Kidney (tissue), 14 donors: ENCODE measurements around the gene CALD1. TPM values are rescaled to one million over a fixed set of nuclear protein-coding genes. Genes with fewer than 3 reads are reported as not detected.

ENCODE experiments used
- DNase-seq, 5 donors: peaks; one replicate each; pipeline ENCODE4 v3.0.0-alpha.2; 2013 to 2020
- FAIRE-seq: peaks from 2 replicates; lab custom pipeline; 2012; peaks lifted over from hg19 to GRCh38; lab: Jason Lieb, UNC
- H3K27ac ChIP-seq, 2 donors: one replicate each; pipeline ENCODE4 v1.7.0; 2013; ENCODE audit warnings: low read depth in 2 of 2, low read length in 2 of 2, inconsistent platforms in 1 of 2
- H3K27me3 ChIP-seq: one replicate; pipeline ENCODE4 v1.7.1; 2013; ENCODE audit warnings: low read length, inconsistent platforms; ENCODE audit not compliant: control insufficient read depth, insufficient read depth
- H3K36me3 ChIP-seq, 3 donors: one replicate each; pipeline versions ENCODE4 v1.7.0 to v1.7.1; 2013; ENCODE audit warnings: low read length in 3 of 3, control low read depth in 1 of 3, inconsistent platforms in 1 of 3; ENCODE audit not compliant: insufficient read depth in 3 of 3, control insufficient read depth in 2 of 3
- H3K4me1 ChIP-seq, 3 donors: one replicate each; pipeline versions ENCODE4 v1.7.0 to v1.7.1; 2013; ENCODE audit warnings: low read length in 3 of 3, inconsistent platforms in 1 of 3, low read depth in 1 of 3; ENCODE audit not compliant: control insufficient read depth in 2 of 3, insufficient read depth in 2 of 3
- H3K4me3 ChIP-seq, 3 donors: one replicate each; pipeline versions ENCODE4 v1.7.0 to v1.8.1; 2013; ENCODE audit warnings: low read length in 3 of 3, control low read depth in 1 of 3, inconsistent platforms in 1 of 3
- H3K9ac ChIP-seq, 3 donors: one replicate each; pipeline versions ENCODE4 v1.7.0 to v1.7.1; 2013; ENCODE audit warnings: low read length in 3 of 3, control low read depth in 1 of 3, inconsistent platforms in 1 of 3
- H3K9me3 ChIP-seq, 3 donors: one replicate each; pipeline versions ENCODE4 v1.7.0 to v1.7.1; 2013; ENCODE audit warnings: low read length in 3 of 3, control low read depth in 1 of 3, inconsistent platforms in 1 of 3; ENCODE audit not compliant: control insufficient read depth in 2 of 3, insufficient read depth in 1 of 3
- CTCF ChIP-seq: IDR thresholded peaks from 3 replicates; pipeline ENCODE4 v1.5.1; 2012; ENCODE audit warnings: mild to moderate bottlenecking, moderate library complexity, borderline replicate concordance; ENCODE audit not compliant: insufficient read depth; ENCODE audit errors: extremely low read depth
- intact Hi-C: fragments of 100-400 bp; cut with DNase I; formaldehyde crosslinking; loops from one replicate; pipeline ENCODE4 v1.11.1; 2022
- polyA plus RNA-seq: library from polyadenylated mRNA; stranded (reverse); fragments of 350-450 nt; fragmentation: Illumina TruSeq; extraction: RNeasy Lipid Tissue Mini Kit (QIAGEN cat#74804); gene quantifications from one replicate; pipeline ENCODE4 v1.2.3, GENCODE V29; 2014; ENCODE audit warnings: low read depth, low replicate concordance; ENCODE audit not compliant: insufficient read depth
- total RNA-seq: library from RNA; stranded (reverse); fragmentation: NEBNext Ultra II Directional; extraction: Animal tissue kit (Norgen Biotek cat#: 25700); gene quantifications from one replicate; pipeline ENCODE4 v1.2.1, GENCODE V29; 2021
- donor health status: control.
- donor health status: control.
- donor health status: control.
- donor health status: control.
- donor health status: control.
- donor health status: DM: yes; HTN: yes; CAD: no.
- donor health status: Normal renal cell carcinoma (clear cell type).

CALD1 gene
- total and polyA plus RNA-seq, 2 donors from 2014 or later, result 72.7 to 218 TPM

- TF ChIP-seq CTCF, result no peak
- H3K27ac ChIP-seq, result no peak overlapping the region
- no peaks in the 10 kb centered on the region for H3K27me3 ChIP-seq
- intact Hi-C loops, result no loop called here
- H3K4me3 ChIP-seq, result no peak overlapping the region
- H3K4me1 ChIP-seq, result peaks cover 0 to 16% (median 6%) of the 10 kb centered on the region in 3 donors
- no peak overlapping the region for H3K9ac ChIP-seq
- H3K36me3 ChIP-seq, result no peaks in the 10 kb centered on the region
- no peak for FAIRE-seq
- no peak for DNase-seq
- H3K9me3 ChIP-seq, result no peaks in the 10 kb centered on the region
Measured at GRCh38 chr7:134903073-134903790, 123.8 kb downstream of the CALD1 start.

GRCh38 chr7:134905375-134905774, 125.9 kb downstream of the CALD1 start:
- H3K9me3 ChIP-seq, result no peaks in the 10 kb centered on the region
- H3K36me3 ChIP-seq, result no peaks in the 10 kb centered on the region
- H3K9ac ChIP-seq, result no peak overlapping the region
- no peak overlapping the region for H3K27ac ChIP-seq
- intact Hi-C loops, result no loop called here
- no peak for FAIRE-seq
- H3K27me3 ChIP-seq, result no peaks in the 10 kb centered on the region
- H3K4me1 ChIP-seq, result peaks cover 0 to 16% (median 2%) of the 10 kb centered on the region in 3 donors
- H3K4me3 ChIP-seq, result no peak overlapping the region
- no peak for TF ChIP-seq CTCF
- DNase-seq, result peak in 1 of 5 donors; percentile 56

- FAIRE-seq, result no peak
- TF ChIP-seq CTCF, result no peak
- H3K4me3 ChIP-seq, result no peak overlapping the region
- no peaks in the 10 kb centered on the region for H3K36me3 ChIP-seq
- no peak overlapping the region for H3K9ac ChIP-seq
- no peaks in the 10 kb centered on the region for H3K27me3 ChIP-seq
- no peak overlapping the region for H3K27ac ChIP-seq
- peaks cover 0 to 10% (median 2%) of the 10 kb centered on the region in 3 donors for H3K4me1 ChIP-seq
- intact Hi-C loops, result no loop called here
- DNase-seq, result no peak
- H3K9me3 ChIP-seq, result no peaks in the 10 kb centered on the region
Measured at GRCh38 chr7:134907000-134907399, 127.6 kb downstream of the CALD1 start.
